Thyroid gland (tissue), 4 donors: ENCODE data around the gene NTRK2.

Experiments used
- CTCF ChIP-seq, 6 experiments: fragments of 200-600 bp in 3 of 6; fragments of 450-650 bp in 3 of 6; sonication (generic) in 3 of 6; IDR thresholded peaks; one replicate each; pipeline ENCODE4 v1.5.1; 2016 to 2019; ENCODE audit warnings: antibody characterized with exemption in 6 of 6, mild to moderate bottlenecking in 2 of 6, inconsistent platforms in 1 of 6, moderate library complexity in 1 of 6
- POLR2A ChIP-seq, 2 donors: fragments of 450-650 bp; IDR thresholded peaks; one replicate each; pipeline ENCODE4 v1.6.1; 2017; ENCODE audit warnings: antibody characterized with exemption in 2 of 2, mild to moderate bottlenecking in 2 of 2, moderate library complexity in 1 of 2

GRCh38 chr9:84673806-84674205 lies 4.3 kb downstream of the NTRK2 start:
- TF ChIP-seq CTCF (IDR thresholded peaks at IDR 0.05) (no peak), POLR2A (IDR thresholded peaks at IDR 0.05) (no peak)
